Activated CD8-positive, alpha-beta memory T cell treated with anti-CD3 and anti-CD28 coated beads for 36 hours (primary cell): ENCODE data around the gene FOXE1. TPM values are rescaled to one million over a fixed set of nuclear protein-coding genes. Genes with fewer than 3 reads are reported as not detected.

Experiments used
- CTCF ChIA-PET: fragments of 350-600 bp; sonication (Branson Sonifier 250); formaldehyde crosslinking; loops from one replicate; lab custom pipeline; 2021; ENCODE audit warnings: antibody characterized with exemption; lab: Charles Lee
- POLR2A ChIA-PET: fragments of 350-600 bp; sonication (Branson Sonifier 250); formaldehyde crosslinking; loops from one replicate; lab custom pipeline; 2021; ENCODE audit warnings: antibody characterized with exemption; lab: Charles Lee
- total RNA-seq, 2 experiments: library from RNA; stranded (reverse); gene quantifications; one replicate each; pipeline ENCODE4 v1.2.3, GENCODE V29; 2021

FOXE1 gene
- total RNA-seq, 2 experiments from 2014 or later, result not detected

GRCh38 chr9:97900738-97901565 lies 47.9 kb downstream of the FOXE1 start:
- POLR2A ChIA-PET, result interaction anchor here (0.6 kb wide), 1 partner anchor 31 kb away, joined by 4 read pairs; no protein-coding TSS in a partner anchor
- CTCF ChIA-PET, result interaction anchor here (0.6 to 4.4 kb wide), 10 partner anchors 8 to 202 kb away, joined by 3 to 30 read pairs (median 4); partner anchors contain the start of gene TRMO

- ChIA-PET POLR2A (interaction anchor here (1.0 kb wide), 1 partner anchor 18 kb away, joined by 3 read pairs; no protein-coding TSS in a partner anchor), CTCF (interaction anchor here (3.3 to 4.4 kb wide), 2 partner anchors 13 to 19 kb away, joined by 19 to 30 read pairs; partner anchors contain the start of gene TRMO)
Measured at GRCh38 chr9:97903177-97903576, 50.2 kb downstream of the FOXE1 start.

- CTCF ChIA-PET, result interaction anchor here (1.8 kb wide), 1 partner anchor 51 kb away, joined by 4 read pairs; no protein-coding TSS in a partner anchor
Measured at GRCh38 chr9:97904725-97905124, 51.7 kb downstream of the FOXE1 start.

GRCh38 chr9:97905228-97905627 lies 52.2 kb downstream of the FOXE1 start:
- CTCF ChIA-PET, result interaction anchor here (1.8 kb wide), 1 partner anchor 51 kb away, joined by 4 read pairs; no protein-coding TSS in a partner anchor

More at GRCh38 chr9:97904725-97905124, 51.7 kb downstream of the FOXE1 start:
- POLR2A ChIA-PET, result interaction anchor here (0.6 to 1.2 kb wide), 4 partner anchors 17 to 212 kb away, joined by 3 to 10 read pairs (median 4); partner anchors contain the start of gene TRMO

More at GRCh38 chr9:97905228-97905627, 52.2 kb downstream of the FOXE1 start:
- POLR2A ChIA-PET, result interaction anchor here (0.6 to 1.2 kb wide), 2 partner anchors 16 to 211 kb away, joined by 3 read pairs; no protein-coding TSS in a partner anchor

Other genes starting within 250 kb of the FOXE1 start
- 10 to 100 TPM; 14.5 to 16.3 TPM for gene TSTD2, start 219.9 kb upstream of the FOXE1 start, total RNA-seq
- 10 to 100 TPM; 51.2 to 58.2 TPM for gene NCBP1, start 219.4 kb upstream of the FOXE1 start, total RNA-seq
- 10 to 100 TPM; 11.1 to 11.3 TPM for gene XPA, start 155.9 kb upstream of the FOXE1 start, total RNA-seq
- 10 to 100 TPM; 13.1 to 14.1 TPM for gene TRMO, start 69.3 kb downstream of the FOXE1 start, total RNA-seq
- gene HEMGN, start 84.9 kb downstream of the FOXE1 start, total RNA-seq, result under 1 TPM; 0.55 to 0.70 TPM
- gene ANP32B, start 130.1 kb downstream of the FOXE1 start, total RNA-seq, result 100 to 1,000 TPM; 344 to 345 TPM
- 10 to 100 TPM; 38.3 to 40.2 TPM for gene NANS, start 203.5 kb downstream of the FOXE1 start, total RNA-seq